Activated CD8-positive, alpha-beta memory T cell treated with anti-CD3 and anti-CD28 coated beads, Interleukin-2, amount 50 U/mL, for 4 hours (primary cell): ENCODE data around the gene MEG3.

ENCODE experiments used
- DNase-seq: peaks from one replicate; pipeline ENCODE4 v3.0.0-alpha.2; 2020

Gene MEG3

DNA sequence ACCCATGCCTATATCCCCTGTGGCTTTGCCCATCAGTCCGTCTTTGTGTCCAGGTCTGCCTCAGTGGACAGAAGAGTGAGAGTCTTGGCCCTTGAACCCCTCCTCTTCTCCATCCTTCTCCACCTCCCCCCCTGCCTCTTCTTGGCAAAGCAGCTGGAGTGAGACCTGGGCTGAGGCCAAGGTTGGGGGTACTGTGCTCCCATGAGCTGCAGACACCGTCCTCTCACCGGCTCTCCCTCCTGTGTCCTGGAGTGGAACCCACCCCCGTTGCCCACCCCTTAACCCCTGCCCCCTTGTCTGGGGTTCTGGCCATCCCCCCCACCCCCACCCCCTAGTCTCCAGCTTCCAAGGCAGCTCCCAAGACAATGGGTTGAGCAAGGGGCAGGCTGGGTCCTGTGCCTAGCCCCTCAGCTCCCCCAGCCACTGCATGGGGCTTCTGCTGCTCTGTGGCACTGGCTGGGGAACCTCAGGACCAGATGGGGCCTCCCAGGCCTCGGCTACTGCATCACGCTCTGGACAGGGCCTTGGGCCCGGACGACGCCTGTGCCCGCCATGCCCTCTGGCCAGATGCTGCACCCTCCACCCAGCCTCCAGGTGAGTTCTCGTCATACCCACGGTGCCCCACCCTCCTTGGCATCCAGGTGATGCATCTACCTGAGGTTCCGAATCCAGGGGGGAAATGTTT is 41.9 kb downstream of the MEG3 start:
- peak; percentile 3 for DNase-seq

DNA sequence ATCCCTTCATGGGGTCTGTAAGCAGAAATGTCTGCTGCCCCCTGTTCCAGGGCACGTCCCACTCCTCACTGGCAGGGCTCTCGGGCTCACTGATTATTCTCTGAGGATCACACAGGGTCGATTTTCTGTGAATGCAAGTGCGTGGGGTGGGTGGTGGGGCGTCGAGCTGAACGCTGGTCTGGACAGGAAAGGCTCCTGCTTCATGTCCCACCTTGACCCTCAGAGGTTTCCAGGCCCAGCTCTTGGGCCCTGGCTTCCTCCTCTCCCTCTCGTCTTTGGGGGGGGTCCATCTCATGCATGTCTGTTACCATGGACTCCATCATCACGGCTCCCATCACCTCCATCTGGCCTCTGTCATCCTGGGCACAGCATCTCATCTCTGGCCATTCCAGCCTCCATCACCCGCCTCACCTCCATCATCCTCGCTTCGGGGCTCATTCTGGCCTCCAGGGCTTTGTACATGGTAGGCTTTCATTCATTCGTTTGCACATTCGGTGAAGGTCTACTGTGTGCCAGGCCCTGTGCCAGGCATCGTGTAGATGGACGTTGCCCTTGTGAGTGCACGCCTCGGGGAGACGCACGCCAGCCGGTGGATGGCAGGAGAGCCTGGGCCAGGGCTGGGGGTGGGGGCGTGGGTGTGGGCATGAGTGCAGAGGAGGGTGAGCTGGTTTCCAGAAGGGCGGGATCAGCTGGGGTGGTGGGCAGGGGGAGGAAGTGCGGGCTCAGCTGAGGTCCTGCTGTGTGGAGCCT is 42.9 kb downstream of the MEG3 start:
- peak; percentile 0 for DNase-seq

DNA sequence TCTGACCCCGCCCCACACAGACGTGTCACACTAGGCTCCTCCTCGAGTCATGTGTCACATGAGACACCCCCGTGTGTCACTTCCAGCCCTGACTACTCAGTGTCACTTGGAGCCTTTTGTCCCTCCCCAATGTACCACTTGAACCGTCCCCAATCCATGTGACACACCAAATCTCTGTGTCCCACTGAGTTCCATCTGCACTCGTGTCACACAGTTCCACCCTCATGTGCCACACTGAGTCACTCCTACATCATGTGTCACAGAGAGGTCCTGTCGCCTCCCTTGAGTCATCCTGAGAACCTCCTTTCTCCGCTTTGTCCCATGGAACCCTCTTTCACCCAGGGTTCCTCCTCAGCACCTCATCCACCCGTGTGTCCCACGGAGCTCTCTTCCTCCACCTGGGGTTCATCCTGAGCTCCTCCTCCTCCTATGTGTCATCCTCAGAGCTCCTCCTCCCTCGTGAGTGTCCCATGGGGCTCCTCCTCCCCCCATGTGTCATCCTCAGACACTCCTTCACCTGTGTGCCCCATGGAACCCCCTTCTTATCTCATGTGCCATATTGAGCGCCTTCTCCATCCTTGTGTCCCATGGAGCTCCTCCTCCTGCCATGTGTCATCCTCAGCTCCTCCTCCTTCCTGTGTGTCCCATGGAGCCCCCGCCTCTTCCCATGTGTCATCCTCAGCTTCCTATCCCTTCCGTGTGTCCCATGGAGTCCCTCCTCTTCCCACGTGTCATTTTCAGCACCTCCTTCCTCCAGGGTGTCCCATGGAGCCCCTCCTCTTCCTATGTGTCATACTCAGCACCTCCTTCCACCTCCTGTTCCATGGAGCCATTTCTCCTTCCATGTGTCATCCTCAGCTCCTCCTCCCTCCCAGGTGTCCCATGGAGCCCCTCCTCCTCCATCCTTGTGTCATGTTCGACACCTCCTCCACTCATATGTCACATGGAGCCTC is 45.6 kb downstream of the MEG3 start:
- DNase-seq = peak; percentile 7

DNA sequence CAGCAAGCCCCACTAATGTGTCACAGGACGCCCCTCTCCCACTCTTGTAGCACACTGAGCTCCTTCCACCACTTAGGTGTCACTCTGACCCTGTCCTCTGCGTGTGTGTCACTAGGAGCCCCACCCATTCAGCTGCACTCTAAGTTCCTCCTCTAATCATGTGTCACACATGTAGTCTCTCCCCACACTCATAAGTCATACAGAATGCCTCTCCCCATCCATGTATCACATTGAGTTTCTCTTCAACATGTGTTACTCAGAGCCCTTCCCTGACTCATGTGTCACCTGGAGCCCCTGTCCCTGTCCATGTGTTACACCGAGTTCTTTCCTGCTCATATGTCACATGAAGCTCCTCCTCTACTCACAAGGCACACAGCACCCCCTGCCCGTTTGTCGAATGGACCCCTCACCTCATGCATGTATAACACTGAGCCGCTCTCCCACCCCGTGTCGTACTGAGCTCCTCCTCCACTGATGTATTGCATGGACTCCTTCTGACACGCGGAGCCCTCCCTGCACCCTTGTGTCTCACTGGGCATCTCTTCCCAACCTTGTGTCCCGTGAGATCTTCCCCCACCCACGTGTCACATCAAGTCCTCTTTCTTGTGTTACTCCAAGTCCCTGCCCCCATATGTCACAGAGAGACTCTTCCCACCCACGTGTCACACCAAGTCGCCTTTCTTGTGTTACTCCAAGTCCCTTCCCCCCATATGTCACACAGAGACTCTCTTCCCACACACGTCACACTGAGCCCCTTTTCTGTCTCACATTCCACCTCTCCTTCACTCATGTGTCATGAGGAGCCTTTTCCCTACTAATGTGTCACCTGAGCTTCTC is 46.6 kb downstream of the MEG3 start:
- no peak for DNase-seq

DNA sequence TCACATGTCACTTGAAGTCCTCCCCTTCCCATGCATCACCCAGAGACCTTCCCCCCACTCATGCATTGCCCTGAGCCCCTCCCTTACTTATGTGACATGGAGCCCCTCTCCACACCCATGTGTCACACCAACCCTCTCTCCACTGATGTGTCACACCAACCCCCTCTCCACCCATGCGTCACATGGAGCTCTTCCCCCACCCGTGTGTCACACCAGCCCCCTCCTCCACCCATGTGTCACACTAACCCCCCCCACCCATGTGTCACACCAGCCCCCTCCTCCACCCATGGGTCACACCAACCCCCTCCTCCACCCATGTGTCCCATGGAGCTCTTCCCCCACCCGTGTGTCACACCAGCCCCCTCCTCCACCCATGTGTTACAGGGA is 47.2 kb downstream of the MEG3 start:
- no peak for DNase-seq

DNA sequence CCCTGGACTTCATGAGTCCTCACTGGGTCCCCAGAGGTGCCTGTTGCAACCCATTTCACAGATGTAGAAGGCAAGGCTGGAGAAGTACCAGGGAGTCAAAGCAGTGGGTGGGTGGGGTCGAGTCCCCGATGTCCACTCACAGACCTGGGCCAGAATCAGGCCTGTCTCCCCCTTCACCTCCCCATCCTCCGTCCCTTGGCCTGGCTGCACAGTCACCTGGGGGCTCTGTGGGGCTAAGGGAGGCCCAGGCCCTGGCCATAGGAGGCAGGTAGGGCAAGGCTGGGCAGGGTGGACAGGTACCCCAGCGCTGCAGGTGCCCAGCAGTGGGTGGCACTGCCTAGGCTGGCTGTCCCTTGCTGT is 48.1 kb downstream of the MEG3 start:
- DNase-seq = no peak

DNA sequence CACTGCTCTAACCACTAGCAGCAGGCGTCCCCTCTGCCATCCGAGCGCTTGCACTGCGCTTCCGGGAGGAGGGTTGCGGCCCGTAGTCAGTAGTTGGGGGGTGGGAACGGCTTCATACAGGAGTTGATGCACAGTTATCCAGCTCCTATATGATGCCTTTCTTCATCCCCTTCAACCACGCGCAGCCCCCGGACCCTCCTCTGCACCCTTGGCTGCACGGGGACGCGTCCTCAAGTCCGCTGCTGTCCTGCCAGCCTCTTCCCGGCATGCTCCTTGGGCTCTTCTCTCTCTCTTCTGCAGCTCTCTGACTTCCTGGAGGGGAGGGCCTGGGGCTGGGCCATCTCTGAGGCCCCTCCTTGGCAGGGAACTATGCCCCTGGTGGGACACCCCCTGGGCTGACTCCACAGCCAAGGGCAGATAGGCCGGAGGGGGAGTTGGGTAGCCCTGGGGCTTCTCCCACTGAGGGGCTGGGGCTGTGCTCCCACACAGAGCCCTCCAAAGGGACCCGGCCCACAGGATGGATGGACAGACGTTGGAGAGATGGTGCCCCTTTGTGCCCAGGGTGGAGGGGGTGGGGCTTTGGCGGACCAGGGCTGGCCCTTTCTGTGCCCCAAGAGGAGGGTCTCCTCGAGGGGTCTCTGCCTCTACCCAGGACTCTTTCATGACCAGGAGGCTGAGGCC is 48.6 kb downstream of the MEG3 start:
- no peak for DNase-seq

DNA sequence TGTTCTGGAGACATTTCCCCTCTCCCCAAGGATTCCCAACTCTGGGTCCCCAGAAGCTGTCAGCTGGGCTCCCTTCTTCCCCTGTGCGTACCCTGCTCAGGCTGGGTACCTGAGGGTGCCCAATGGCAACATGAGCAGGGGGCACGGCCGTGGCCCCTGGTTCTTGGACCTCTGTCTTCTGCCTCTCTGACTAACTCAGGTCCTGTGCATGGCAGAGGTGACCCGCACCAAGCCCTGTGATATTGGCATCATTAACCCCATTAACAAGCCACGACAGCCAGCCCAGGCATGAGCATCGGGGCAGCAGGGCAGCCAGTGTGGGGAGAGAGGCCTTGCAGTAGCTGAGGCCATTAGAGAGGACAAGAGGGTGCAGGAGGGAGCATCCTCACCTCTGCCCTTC is 49.2 kb downstream of the MEG3 start:
- DNase-seq = no peak

DNA sequence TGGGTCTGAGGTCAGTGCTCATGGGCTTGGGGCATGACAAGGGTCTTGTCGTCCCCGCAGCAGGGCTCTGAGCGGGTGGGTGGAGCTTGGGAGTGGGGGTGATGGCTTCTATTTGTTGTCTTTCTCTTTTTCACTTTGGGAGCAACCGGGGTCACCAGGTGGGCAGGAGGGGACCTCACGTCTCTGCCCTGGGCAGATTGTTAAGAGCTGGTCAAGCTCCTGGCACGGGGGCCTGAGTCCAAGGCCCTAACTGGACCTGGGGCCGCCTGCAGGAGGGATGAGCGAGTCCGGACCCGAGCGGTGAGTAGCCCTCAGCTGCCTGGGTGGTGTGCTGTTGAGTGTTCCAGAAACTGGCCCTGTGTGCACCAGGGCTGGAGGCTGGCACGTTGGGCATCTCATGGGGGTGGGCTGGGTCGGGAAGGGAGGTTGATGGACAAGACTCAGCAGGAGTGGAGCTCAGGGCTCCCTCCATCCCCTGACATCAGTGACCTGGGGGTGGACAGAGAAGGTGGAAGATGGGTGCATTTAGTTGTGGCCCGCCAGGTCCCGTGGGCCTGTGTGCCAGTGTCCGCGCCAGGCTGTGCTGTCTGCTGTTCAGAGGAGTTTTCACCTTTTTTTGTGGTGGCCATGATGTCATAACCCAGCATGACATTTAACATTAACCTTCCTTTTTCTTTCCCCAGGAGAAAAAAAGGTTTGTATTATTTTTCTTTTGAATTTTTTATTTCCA is 50.1 kb downstream of the MEG3 start:
- no peak for DNase-seq

DNA sequence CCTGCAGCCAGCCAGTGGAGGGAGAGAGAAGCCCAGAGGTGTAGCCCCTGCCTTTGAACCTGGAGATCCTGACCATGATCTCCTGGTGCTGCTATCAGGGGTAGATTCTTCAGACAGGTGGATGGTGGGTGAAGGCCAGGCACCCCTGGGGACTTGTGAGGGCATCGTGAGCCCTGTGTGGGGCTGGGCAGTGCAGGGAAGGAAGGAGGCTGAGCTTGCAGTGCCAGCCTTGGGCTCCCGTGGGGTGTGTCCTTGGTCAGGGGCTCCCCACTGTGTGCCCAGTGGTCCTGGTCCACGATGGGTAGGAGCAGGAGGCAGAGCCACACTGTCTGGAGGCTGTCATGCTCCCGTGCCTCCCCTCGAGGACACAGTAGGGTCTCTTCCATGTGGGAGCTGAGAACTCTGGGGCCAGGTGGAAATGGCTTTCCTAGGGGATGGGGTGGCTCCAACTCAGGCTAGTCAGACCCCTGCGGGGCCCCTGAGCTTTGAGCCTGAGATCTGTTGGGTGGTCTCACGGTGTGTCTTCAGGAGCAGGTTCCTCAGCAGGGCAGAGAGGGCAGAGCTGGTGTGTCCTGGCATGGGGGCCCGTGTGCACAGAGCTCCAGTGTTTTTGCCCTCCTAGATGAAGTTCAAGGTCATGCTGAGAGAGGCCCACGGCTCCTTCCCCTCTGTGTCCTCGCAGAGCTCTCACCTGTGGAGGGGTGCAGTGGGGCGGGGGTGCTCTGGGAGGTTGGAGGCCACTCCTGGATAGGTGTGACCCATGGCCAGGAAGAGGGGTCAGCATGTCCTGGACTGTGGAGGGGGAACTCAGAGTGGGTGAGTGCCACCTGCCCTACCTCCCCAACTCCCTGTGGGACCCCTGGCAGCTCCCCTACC is 52.6 kb downstream of the MEG3 start:
- DNase-seq = no peak

DNA sequence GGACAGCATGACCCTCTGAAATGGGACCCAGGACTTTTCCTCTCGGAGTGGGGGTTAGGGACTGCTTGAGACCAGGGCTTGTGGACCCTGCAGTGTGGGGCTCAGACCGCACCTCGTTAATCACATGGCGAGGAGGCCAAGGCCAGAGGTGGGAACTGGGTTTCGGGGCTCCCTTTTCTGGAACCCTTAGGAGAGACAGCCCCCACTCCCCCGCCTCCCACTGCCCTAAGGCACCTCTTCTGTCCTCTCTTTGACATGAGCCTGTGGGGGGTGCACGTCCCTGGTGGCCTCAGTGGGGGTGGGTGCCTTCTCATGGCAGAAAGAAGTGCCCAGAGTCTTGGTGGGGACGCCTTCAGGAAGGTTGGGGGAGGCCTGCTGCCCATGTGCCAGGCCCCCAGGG is 53.3 kb downstream of the MEG3 start:
- no peak for DNase-seq

DNA sequence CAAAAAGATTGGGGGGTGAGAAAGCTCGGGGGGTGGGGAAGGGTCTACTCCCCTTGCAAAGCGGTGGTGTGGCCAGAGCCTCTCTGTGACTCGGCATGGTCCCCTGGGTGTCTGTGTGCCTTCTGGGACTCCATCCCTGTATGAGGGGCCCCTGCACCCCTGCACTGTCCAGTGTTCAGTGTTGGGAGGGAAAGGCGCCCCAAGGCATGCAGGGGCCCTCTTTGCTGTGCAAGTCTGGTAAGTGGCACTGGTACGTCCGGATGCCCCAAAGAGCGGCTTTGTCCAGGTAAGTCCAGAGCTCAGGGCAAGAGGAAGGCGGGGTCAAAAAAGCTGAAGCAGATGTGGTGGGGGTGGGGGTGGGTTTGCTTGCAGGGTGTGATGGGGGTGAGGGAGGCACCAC is 53.9 kb downstream of the MEG3 start:
- no peak for DNase-seq

DNA sequence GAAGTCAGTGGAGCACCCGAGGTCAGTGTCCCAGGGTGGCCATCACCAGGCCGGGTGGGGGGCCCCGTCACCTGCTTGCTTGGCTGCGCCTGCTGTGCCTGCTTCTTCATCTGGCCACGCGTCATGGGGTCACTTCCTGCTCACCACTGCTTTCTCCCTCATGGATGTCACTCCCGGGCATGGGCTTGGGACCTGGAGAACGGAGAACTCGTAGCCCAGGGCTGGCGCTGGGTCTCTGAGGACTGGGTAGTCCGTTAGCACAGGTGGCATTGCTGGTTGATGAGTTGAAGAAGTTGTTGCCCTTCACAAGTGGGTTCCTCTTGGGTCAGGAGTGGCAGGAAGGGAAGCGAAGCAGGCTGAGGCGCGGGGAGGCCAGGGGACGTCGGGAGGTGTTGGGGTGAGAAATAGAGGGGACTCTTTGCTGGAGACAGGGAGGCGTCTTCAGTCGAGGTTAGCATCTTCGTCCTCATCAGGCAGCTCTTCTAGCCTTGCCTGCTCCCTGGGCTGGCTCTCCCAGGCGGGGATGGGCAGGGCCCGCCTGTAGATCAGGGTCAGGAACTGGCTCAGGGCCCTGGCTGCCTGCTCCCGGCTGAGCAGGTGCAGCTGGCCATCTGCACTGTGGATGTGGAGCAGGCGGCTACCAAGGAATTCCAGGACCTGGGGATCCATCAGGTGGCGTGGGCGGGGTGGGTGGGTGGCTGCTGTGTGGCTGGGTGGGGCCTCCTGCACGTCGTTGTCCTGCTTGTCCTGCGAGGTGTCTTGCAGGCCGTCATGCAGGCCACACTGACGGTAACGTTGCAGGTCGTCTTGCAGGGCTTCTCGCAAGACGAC is 54.6 kb downstream of the MEG3 start:
- DNase-seq = no peak

DNA sequence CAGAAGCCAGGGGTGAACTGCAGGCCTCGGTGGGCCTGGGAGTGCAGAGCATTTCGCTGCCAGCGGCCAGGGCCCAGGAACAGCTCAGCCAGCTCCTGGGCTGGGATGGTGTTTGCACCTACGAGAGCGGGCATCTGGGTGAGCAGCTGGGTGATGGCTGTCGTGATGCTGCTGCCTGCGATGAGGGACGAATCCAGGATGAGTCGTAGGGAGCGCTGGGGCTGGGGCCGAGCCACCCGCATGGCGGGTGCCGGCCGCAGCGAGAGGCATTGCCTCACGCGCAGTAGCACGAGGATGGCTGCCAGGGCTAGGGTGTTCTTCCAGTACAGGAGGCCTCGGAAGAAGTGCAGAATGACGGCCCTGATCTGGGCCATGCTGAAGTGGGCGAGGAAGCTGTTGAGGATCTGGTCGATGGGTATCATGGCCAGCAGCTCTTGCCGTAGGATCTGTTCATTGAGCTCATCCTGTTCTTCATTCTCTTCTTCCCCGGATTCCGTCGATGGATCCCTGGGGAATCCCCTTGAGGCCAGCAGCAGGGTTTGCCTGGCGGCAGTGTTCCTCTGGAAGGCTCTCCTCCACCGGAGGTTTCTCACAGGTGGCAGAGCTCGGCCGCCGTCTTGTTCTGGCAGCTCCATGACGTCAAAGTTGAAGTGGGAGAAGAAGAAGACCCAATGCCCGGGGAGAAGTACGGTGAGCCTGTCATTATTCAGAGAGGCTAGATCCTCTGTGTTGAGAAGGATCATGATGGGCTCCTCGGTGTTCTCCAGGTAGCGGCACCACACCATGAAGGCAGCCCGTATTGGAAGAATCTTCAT is 55.5 kb downstream of the MEG3 start:
- no peak for DNase-seq

DNA sequence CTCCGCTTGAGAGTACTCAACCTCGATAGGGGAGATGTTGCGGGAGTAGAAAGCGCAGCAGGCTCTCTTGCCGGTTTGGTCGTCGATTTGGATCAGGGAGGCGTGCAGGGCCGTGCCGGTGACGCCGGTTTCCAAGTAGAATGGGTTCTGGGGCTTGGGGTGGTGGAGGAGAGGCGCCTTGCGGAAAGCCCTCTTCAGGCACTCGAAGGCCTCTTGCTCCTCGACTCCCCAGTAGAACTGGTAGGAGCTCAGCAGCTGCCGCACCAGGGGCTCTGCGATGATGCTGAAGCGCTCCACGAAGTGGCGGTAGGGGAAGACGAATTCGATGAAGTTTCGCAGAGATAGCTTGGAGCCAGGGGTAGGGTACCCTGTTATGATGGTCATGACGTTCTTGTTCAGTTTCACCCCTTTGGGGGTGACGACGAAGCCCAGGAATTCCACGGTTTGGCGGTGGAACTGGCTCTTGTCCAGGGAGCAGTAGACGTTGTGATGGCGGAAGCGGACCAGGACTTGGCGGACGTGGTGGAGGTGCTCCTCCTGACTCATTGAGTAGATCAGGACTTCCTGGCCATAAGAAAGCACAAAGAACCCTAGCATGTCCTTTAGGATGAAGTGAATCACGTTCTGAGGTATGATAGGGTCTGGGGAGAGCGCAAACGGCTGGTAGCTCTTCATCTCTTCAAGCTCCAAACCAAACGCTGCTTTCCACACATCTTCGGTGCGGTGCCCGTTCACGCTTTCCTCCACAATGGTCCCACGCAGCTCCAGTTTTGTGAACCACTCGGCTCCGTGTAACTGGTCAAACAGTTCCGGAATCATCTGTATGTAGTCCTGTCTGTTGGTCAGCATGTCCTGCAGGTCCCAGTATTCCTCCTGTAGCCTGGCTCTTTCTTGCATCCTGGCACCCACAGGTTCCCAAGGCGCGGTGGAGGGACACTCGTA is 56.4 kb downstream of the MEG3 start:
- no peak for DNase-seq

DNA sequence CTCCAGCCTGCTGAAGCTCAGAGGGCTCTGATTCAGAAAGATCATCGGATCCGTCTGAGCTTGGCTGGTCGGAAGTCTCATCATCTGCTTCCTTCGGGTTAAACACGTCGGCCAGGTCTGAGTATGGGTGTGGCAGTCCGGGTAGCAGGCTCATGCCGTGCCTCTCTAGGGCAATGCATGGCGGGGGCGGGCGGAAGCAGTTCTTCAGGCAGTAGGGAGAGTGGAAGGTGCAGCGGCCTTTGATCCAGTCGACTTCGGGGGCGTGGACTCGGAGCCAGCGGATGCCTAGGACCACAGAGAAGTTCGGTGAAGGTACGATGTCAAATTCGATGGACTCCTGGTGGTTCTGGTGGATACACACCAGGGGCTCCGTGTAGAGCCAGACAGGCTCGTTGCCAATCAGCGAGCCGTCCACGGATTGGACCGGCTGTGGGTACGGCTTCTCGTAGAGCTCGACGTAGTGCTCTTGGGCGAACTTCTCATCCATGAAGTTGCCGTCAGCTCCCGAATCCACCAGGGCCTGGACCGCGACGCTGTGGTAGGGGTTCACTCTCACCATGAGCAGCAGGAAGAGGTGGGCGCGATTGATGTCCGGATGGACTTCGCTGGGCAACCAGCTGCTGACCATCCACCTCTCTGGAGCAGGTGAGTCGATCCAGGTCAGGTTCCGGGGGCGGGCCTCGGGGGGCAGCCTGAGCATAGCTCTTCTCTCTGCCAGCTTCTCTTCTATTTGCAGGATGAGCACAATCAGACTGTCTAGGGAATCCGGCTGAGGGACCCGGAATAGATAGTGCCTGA is 57.3 kb downstream of the MEG3 start:
- no peak for DNase-seq

DNA sequence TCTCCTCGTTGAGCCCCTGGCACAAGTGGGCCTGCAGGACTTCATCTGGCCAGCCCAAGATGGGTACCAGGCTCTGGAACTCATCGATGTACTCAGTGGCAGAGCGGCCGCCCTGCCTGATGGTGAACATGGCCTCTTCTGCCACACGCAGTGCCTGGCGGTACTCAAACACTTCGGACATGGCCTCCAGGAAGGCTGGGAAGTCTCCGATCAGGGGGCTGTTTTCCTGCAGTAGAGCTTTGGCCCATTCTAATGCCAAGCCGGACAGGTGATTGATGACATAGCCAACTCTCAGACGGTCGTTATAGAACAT is 57.8 kb downstream of the MEG3 start:
- no peak for DNase-seq
